ENCODE results near the gene CRYBG3.
A peak's percentile ranks its signal among the peaks of the same experiment; 100 is the strongest.

Gene CRYBG3

DNA sequence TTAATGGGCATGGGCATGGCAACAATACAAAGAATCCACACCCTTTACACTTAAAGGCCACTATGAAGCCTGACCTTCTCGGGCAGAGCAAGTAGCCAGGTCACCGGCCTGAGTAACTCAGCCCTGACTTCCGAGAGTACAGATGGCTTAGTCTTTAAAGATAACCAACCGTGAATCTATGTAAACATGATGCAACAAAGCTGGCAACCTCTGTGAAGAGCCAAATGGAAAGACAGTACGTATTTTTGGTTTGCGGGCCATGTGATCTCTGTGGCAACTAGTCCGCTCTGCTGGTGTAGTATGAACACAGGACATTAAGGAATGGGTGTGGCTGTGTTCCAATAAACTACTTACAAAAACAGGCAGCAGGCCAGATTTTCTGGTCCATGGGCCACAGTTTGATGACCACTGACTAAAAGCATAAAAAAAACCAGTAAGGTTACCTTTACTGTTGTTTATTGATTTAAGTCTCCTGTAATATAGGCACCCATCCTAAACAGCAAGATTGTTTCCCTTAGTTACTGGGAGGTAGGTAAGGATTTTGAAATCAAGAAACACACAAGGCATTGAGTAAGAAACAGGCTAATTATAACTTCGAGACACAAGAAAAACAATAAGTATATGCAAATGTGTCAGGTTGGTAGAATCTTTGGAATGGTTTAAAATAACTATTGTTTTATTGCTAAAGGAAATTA, 136.0 kb downstream of the CRYBG3 start:
- TF ChIP-seq, protein P1, sequence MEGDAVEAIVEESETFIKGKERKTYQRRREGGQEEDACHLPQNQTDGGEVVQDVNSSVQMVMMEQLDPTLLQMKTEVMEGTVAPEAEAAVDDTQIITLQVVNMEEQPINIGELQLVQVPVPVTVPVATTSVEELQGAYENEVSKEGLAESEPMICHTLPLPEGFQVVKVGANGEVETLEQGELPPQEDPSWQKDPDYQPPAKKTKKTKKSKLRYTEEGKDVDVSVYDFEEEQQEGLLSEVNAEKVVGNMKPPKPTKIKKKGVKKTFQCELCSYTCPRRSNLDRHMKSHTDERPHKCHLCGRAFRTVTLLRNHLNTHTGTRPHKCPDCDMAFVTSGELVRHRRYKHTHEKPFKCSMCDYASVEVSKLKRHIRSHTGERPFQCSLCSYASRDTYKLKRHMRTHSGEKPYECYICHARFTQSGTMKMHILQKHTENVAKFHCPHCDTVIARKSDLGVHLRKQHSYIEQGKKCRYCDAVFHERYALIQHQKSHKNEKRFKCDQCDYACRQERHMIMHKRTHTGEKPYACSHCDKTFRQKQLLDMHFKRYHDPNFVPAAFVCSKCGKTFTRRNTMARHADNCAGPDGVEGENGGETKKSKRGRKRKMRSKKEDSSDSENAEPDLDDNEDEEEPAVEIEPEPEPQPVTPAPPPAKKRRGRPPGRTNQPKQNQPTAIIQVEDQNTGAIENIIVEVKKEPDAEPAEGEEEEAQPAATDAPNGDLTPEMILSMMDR (conservative IDR thresholded peaks at IDR 0.05), result no peak
- H3K27ac ChIP-seq, result peak overlapping the region; percentile 69

DNA sequence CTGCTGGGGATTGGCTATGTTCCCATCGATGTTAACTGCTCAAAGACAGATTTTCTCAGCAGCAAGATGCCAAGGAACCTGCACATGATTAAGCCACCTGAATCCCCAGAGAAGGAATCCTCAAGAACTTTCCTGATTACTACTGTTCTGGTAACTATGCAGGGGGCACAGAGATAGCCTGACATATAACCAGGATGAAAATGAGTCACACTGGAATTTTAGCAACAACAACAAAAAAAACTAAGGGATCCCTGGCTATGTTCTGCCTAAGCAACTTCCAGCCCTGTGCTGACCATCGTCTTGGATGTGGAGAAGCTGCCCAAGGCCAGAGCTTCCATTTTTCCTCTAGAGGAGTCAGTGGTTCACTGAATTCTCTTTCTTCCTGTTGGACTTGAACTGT, 136.6 kb downstream of the CRYBG3 start:
- TF ChIP-seq, protein P1 (conservative IDR thresholded peaks at IDR 0.05), result no peak
- H3K27ac ChIP-seq, result peak overlapping the region; percentile 69

DNA sequence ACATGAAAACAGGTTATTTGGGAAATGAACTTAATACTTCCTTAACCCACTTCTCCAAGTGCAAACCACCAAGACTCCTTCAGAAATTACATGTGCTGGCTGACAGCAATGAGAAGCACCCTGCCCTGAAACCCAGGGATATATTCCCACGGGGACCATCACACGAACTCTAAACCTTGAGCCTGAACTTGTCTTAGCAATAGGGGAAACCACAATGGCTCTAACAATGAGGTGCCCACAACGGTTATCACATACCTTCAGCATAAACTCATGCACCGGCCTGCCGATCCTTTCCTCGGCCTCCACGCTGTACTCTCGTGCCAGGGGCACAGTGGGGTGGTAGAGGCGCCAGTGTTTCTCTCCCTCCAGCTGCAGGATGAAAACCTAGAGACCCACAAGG, 137.0 kb downstream of the CRYBG3 start:
- peak overlapping the region; percentile 69 for H3K27ac ChIP-seq
- TF ChIP-seq, protein P1 (conservative IDR thresholded peaks at IDR 0.05), result no peak

DNA sequence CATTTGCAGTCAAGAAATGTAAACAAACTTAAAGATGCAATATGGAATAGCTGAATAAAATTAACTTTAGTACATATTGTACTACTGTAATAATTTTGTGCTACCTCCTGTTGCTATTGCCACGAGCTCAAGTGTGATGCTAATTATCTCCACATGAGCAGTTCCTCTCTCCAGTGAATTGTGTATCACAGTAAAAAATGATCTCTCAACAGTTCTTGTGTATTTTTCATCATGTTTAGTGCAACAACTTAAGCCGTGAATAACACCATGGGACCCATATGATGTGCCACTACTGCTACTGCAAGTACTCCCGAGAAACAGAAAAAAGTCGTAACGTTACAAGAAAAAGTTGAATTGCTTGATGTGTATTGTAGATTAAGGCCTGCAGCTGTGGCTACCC, 138.1 kb downstream of the CRYBG3 start:
- H3K27ac ChIP-seq, result no peak overlapping the region

DNA sequence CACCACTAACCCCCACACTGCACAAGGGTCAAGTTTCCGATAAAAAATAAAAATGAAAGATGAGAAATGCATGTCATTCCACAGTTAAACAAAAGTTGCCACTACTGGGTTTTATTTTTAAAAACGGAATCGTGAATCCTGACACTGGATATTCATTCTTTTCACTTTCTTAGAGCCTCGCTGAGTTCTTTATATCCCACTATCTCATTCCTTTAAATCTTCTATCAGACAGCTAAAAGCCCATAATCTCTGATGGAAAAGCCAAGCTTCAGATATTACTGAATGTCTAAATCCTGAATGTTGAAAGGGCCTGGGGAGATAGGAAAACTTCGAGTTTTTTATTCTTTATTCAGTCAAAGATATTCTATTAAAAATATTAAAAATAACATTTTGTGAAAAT, 138.7 kb downstream of the CRYBG3 start:
- TF ChIP-seq, protein P1 (conservative IDR thresholded peaks at IDR 0.05), result no peak

More for the DNA sequence above, 138.1 kb downstream of the CRYBG3 start:
- TF ChIP-seq, protein P1 (conservative IDR thresholded peaks at IDR 0.05), result no peak

DNA sequence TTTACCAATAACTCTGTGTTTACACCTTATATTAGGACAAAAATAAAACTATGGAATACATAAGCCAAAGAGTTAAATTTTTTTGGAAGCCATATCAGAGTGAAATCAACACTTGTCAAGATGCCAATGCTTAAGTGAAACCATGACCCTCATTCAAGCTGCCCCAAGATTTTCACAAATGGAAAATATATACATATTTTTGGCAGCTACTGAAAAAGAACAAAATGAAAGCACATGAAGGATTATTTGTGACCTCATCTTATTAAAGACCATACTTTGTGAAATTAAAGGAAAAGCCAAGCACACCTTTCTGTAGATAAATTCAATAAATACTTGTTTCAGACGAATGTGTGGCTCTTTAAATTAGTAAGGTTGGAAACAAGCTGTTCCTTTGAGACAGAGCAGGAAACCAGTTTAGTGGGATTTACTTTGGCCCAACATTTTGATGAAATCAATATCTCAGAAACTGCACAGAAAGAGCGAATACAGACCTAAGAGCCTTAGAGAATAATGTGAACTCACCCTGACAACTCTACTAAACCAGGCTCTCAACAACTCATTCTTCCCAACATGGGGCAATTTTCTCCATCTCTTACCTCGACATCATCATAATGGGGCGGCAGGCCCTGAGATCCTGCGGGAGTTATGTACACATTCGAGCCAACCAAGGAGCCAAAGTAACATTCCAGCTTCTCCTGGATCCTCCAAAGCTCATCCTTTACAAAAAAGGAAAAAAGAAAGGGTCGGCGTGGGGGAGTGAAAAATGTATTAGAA, 139.4 kb downstream of the CRYBG3 start:
- no peak overlapping the region for H3K27ac ChIP-seq
- TF ChIP-seq, protein P1 (conservative IDR thresholded peaks at IDR 0.05), result no peak

More for the DNA sequence above, 138.7 kb downstream of the CRYBG3 start:
- no peak overlapping the region for H3K27ac ChIP-seq

DNA sequence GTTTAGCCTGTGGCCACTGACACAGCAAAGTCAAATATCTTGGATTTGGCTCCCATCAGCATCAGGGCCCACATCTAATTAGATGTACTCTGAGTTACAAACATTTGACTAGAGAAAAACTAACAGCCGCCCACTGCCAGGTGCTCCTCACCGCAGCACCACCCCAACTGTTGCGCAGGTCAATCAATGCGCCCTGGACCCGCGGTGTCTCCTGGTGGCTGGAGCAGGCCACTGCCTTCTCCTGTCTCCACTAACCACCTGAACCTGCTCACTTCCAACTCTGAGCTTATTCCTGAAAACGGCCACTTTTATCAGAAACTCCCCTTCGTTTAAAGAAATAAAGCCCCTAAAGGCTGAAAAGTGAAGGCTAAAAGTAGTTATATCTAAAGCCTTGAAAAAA, 146.2 kb downstream of the CRYBG3 start:
- no peak overlapping the region for H3K27ac ChIP-seq
- TF ChIP-seq, protein P1 (conservative IDR thresholded peaks at IDR 0.05), result no peak; the same call in 1 of the 2 replicates
